NT2/D1 (cell line): ENCODE data around the gene GYPA.
"Not testable (repeated sequence)": the region's sequence is repeated elsewhere in the genome, so short reads cannot be mapped to it uniquely, and the experiment has no call there.

Experiments used
- DNase-seq: peaks from one replicate; pipeline ENCODE4 v3.0.0-alpha.2; 2011; ENCODE audit warnings: low read depth, low spot score
- H3K27me3 ChIP-seq: 2 replicates; pipeline ENCODE4 v1.6.0; 2011; ENCODE audit warnings: mild to moderate bottlenecking; ENCODE audit not compliant: insufficient read length, insufficient read depth
- H3K36me3 ChIP-seq: 2 replicates; pipeline ENCODE4 v1.6.1; 2011; ENCODE audit warnings: mild to moderate bottlenecking, low read length, mixed read lengths; ENCODE audit not compliant: insufficient read depth, insufficient read length
- H3K4me1 ChIP-seq: 2 replicates; pipeline ENCODE4 v1.5.1; 2011; ENCODE audit not compliant: insufficient read depth, insufficient read length
- H3K4me3 ChIP-seq: 2 replicates; pipeline ENCODE4 v1.5.1; 2011; ENCODE audit warnings: low read depth; ENCODE audit not compliant: insufficient read length
- H3K9ac ChIP-seq: 2 replicates; pipeline ENCODE4 v1.6.0; 2011; ENCODE audit warnings: low read depth; ENCODE audit not compliant: insufficient read length
- H3K9me3 ChIP-seq: 2 replicates; pipeline ENCODE4 v1.5.1; 2011; ENCODE audit warnings: mild to moderate bottlenecking, low read length; ENCODE audit not compliant: insufficient read depth

The GYPA gene

GRCh38 chr4:144060234-144060859 is 80.2 kb downstream of the GYPA start:
- not testable (repeated sequence) for H3K9me3 ChIP-seq, H3K27me3 ChIP-seq, H3K4me1 ChIP-seq, H3K4me3 ChIP-seq, H3K36me3 ChIP-seq, H3K9ac ChIP-seq, DNase-seq
